EL (cell line): ENCODE results near the gene CTRB1.
A peak's percentile ranks its signal among the peaks of the same experiment; 100 is the strongest.
"Not testable (repeated sequence)": the region's sequence is repeated elsewhere in the genome, so short reads cannot be mapped to it uniquely, and the experiment has no call there.

Experiments used
- DNase-seq: peaks from one replicate; pipeline ENCODE4 v3.0.0-alpha.2; 2016

The CTRB1 gene

DNA sequence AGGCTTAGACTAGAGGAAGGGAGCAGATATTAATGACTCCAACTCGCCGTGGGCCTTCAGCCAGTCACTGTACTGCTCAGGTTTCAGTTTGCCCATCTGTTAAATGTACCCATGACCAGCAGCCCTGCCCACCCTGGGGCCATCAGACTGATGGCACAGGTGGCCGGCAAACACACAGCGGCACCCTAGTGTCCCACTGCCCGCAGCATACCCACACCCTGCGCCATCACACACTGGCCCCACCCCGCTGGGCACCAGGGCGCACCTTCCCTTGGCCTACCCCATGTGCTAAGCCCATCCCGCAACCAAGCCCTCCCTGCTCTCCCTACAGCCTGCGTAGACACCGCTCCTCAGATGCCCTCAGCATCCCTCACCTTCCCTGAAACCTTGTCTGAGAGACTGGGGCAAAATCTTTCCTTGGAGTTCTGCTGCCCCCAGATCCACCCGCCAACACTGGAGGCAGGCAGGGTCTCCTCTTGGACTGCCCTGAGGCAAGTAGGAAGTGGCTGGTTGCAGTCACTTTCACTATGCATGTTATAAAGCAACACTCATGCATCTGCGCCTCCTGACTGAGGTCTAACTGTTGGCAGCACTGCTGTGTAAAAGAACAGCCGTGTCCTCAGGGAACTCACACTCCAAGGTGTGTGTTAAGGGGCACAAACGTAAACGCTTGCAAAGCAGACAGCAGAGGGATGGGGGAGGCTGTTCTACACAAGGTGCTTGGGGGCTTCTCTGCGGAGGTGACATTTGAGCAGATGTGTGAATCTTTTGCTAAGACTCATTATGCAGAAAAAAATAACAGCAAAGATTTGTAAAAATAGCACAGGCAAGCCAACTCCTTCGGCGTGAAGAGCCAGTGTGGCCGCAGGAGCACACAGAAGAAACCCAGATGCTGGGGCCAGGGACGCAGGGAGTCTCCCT lies 39.4 kb downstream of the CTRB1 start:
- no peak for DNase-seq

DNA sequence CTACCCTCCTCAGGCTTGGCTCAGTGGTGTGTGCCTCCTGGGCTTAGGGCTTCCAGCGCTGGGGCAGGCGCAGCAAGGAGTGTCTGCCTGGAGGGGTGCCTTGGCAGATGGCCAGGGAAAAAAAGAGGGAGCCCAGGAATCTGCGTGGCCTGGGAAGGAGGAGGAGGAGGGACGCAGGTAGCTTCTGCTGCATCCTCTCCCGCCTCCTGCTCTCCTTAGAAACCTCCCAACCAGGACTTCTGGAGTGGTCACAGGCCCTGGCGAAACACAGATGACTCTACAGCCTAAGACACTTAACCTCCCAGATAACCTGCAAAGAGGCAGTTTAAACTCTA lies 40.0 kb downstream of the CTRB1 start:
- DNase-seq = no peak

DNA sequence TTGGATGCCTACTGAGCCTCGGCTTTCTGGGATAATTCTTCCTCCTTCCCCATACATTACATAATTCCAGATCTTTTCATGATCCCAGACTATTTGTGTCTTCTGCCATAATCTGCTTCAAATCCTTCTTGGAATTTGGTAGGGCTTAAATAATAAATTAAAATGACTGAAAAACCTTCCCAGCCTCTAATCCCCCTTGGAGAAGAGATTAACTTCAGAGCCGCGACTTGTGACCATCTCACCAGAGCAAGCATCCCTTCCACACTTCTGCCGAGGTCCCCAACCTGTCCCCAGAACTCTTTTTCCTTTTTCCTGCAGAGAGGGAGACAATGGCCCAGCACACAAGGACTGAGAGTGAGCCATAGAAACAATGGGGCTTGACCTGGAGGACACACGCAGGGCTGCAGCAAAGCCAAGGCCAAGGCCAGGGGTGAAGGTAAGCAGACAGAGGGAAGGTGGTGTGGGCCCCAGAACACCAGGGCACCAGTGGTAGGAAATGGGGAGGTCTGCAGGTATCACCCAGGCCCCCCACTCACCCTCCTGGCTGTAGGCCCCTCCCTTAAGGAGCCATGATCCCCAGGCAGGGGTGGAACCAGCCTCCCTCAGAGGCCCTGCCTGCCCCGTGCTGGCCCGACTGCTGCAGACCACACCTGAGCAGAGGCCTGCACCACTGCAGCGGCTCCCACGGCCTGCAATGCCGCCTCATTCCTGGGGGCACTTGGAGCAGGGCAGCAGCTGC lies 42.2 kb downstream of the CTRB1 start:
- no peak for DNase-seq

DNA sequence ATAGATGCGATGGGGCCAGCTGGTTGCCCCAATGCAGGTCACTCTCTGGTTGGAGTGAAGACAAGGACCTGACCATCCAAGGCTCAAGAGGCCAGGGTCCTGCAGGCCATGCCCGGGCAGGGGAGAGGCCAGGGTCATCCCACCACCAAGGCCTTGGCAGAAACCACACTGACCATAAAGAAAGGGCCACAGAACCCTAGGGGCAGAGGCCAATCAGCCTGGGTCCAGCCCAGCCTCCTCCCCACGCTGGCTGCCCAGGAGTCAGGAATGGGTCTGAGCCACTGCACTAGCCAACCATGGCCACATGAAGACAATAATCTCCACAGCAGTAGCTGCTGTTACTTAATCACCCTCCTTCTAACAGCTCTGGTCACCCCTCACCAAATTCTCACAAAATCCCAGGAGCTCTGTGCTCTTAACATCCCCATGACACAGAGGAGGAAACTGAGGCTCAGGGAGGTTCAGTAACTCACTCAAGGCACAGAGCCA lies 42.8 kb downstream of the CTRB1 start:
- no peak for DNase-seq

DNA sequence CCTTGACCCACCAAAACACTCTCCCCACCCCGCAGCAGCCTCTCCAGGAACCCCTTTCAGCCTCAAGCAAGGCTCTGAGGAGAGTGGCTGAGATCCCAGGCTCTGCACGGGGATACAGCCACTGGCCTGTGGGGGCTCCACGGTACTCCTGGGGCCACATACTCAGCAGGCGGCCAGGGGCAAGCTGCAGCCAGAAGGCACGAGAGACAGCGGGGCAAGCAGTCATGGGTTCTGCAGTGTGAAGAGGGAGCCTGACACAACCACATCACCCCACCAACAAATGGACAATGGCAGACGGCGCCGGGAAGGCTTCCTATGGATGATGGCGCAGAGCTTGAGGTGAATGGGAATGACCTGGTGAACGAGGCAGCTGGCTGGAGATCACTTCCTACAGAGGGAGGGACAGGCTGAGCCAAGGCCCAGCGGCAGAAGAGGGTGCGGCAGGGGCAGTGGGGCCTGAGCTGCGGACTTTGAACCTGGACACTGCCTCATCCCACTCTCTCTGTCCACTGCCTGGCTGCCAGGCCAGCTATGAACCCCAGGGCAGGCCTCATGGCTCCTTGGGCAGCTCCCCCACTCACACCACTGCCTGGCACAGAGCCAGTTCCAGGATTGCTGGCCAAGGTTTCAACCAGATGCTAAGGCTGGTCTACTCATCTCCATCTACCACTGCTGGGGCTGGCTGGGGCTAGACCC lies 43.5 kb downstream of the CTRB1 start:
- DNase-seq = no peak

DNA sequence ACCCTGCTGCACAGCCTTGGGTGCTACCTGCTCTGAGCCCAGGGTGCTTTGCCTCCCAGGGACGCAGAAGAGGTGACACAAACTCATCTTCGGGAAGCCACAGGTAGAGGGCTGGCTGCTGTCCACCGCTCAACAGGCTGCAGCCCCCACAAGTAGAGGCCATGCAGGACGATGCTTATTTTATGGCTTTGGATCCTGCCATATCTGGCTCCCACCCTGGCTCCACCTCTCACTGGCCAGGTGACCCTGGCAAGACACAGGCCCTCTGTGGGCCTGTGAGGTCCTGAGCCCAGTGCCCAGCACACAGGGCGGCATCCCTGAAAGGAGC lies 44.0 kb downstream of the CTRB1 start:
- DNase-seq = no peak

DNA sequence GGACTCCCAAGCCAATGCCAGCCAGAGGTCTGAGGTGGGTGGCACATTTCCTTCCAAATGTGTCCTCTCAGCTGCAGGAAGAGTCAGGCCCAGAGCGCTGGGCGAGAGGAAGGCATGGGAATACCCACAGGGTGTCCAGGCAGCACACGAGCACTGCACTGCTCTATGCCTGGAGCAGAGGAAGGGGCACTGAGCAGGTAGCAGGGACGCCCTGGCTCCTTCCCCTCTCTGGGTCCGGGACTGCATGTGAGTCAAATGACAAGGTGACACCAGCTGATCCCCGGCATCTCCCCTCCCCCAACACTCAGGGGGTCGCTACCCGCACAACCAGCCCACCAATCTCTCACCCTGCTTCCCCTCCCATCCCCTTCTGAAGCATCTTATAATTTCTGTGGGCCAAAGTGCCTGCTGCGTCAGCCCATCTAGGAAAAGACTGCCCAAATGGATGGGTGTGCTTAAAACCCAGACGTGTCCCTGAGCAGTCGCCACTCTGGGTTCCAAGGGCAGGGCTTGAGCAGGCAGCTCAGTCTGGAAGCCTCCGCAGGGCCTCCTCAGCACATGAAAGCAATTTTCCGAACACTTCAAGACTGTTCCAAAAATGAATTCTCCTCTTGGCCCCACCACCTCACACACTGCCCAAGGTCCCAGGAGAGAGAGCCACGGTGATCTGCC lies 44.6 kb downstream of the CTRB1 start:
- no peak for DNase-seq

DNA sequence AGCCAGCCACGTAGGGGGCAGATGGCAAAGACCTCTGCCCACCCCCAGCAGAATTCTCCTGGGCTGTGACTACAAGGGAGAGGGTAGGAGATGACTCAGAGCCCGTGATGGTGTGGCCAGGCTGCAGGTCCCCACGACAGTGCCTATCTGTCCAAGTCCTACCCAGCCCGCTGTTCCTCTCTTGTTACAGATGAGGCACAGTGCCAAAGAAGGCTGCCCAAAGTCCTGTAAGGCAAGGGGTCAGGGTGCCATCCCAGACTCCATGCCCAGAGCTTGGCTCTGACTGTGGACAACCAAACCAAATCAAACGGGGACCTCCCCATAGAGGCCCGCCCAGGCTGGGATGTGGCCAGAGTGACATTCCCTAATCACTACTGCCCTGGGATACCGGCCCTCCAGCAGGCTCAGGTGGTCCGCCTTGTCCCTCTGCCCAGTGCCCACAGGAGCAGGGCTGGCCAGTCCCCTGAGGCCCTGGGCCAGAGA lies 45.2 kb downstream of the CTRB1 start:
- peak; percentile 59 for DNase-seq

DNA sequence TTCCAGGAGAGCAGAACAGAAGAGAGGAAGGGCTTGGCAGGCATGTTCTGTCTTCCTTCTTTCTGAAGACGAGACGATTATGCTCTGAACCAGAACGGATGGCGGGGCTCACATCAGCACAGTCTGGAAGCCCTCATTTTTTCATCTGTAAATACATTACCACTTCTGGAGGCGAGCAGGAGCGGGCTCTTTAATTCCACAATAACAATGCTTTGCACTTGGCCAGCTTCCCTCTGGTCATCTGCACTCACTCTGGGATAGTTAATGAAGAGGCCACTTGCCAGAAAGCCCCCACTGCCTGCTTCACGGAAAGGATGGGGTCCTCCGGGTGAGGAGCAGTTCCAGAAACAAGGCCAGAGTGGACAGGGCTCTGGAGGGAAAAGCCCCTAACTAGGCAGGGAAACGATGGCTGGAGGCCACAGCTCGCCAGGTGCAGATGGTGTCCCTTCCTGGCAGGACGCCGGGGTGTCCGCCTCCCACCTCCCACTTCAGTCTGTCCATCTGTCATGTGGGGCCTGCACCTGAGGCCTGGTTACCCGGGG lies 45.7 kb downstream of the CTRB1 start:
- DNase-seq = peak; percentile 41

DNA sequence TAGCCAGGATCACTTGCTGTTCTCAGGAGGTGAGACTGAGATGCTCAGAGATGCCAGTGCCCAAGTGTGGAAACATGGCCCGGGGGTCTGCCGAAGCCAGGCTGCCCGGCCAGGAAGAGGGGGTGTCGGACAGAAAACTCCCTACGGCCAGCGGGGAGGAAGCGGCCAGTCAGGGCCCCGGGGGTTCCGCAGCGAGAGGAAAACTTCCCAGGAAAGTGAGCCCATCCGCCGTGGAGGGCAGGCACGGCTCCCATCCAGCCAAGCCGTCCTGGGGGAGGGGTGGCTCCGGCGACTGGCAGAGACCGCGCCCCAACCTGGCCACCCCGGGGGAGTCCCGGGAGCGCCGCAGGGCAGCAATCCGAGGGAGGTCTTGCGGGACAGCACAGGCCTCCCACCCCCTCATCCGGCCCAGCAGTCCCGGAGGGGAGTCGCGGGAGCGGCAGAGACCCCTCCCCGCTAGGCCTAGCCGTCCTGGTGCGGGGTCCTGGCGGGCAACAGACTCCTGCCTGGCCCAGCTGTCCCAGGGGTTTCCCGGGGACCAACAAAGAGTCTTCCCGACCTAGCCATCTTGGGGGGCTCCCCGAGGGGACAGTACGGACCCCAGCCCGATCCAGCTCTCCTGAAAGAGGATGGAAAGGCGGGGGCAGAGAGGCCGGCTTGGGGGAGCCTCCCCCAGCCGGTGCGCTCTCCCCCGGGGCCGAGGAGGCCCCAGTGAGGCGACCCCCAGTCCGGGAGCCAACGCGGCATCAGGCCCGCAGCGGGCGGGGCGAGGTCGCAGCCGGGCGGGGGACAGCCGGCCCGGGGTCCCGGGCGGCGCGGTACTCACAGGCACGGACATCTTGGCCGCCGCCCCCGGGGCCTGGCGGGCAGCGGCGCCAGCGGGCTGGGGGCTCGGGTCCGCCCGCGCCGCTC lies 46.5 kb downstream of the CTRB1 start:
- peak; percentile 38 for DNase-seq

DNA sequence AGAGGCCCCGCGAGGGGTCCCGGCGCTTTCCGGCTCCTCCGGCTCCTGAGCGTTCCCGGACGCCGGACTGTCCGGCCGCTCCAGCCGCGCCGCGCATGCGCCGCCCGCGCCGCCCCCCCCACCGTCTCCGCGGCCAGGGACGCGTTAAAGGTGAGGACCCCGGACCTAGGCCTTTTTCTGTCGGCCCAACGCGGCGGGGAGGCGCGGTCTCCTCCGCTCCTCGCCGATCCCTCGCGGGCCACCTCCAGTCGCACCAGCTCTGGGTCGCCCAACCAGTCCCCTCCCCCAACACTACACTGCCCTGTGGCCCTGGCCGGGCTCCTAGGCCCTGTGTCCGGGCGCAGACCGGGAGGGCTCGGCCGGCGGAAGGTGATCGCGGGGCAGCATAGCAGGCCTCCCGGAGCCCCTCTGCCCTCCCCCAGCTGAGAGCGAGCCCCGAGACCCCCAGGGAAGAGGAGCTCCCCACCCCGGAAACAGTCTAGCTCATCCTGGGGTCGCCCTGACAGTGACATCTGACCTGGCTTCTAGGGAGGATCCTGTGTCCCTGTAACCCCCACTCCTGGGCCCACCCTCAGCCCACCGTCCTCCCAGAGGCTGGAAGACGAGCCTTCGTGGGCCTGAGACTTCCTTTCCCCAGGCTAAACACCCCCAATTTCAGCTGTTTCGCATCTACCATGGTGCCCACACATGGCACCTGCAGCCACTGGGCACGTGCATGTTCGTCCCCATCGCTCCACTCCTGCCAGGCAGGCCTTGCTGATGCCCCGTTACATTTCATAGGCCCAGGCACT lies 47.3 kb downstream of the CTRB1 start:
- peak; percentile 83 for DNase-seq

DNA sequence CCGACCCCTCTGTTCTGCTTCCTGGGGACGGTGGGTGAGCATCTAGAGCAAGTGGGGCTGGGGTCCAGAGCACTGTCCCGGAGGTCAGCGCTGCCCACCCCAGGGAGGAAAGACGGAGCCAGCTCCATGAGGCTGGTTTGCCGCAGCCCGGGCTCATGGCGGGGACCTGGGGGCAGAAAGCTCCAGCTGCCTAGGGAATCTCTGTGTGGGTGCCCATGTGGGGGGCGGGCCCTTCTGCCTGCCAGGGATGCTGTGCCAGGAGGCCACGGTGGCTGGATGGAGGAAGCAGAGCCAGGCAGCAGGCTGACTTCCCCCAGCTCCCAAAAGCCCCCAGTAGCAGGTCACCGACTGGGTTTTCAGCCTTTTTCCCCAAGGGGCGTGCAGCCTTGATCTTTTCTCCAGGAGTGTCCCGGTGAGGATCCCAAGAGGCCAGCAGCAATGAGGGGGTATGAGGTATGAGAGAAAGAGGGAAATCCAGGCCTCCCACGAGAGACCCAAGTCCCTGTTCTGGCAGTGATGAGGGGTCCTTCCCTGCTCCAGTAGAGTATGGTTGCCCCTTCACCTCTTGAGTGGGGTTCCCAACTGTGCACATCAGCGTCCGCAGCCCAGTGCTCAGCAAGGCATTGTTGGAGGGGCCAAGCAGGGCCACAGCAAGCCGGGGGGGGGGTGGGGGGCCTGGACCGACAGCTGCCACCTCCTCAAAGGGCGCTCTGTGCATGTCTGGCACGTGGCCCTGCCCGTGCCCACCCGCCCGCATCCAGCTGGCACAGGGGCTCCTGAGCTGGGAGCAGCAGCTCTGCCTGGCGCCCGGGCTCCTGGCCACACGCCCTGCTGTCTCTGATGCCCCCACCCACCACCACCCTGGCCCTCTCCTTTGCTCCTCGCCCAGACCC lies 48.2 kb downstream of the CTRB1 start:
- DNase-seq = no peak

DNA sequence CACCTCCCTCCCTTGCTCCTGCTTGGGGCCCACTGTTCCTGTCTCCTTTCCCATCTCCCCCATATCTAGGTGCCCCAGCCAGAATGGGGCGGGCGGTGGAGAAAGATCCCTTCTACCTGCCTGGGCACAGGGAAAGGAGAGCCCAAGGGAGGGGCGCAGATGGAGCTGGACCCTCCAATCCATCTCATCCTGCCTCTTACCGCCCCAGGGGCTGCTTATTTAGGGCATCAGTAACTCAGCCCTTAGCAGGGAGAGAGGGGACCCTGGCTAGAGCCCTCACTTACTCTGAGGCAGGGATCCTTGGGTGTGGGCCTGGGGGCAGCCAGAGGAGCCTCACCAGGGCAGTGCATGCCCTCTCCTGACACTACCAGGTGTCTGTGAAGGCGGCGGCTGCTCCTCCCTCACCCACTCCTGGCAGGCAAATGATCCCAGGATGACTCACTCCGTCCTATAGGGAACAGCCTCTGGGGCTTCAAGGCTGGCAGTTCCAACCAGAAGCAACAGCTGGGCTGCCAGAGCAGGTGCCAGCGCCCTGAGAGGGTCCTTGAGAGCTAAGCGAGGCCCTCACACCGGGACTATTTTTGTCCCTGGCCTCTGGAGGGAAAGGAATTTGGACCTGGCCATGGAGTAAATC lies 49.0 kb downstream of the CTRB1 start:
- peak; percentile 75 for DNase-seq

DNA sequence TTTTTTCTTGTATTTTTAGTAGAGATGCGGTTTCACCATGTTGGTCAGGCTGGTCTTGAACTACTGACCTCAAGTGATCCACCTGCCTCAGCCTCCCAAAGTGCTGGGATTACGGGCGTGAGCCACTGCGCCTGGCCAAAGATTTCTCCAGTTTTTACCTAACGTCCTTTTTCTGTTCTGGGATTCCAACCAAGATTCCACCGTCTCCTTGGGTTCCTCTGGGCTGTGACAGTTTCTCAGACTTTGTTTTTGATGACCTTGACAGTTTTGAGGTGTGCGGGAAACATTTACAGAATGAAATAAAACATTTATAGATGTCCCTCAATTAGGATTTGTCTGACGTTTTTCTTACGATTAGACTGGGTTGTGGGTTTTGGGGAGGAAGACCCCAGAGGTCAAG lies 50.6 kb downstream of the CTRB1 start:
- not testable (repeated sequence) for DNase-seq

DNA sequence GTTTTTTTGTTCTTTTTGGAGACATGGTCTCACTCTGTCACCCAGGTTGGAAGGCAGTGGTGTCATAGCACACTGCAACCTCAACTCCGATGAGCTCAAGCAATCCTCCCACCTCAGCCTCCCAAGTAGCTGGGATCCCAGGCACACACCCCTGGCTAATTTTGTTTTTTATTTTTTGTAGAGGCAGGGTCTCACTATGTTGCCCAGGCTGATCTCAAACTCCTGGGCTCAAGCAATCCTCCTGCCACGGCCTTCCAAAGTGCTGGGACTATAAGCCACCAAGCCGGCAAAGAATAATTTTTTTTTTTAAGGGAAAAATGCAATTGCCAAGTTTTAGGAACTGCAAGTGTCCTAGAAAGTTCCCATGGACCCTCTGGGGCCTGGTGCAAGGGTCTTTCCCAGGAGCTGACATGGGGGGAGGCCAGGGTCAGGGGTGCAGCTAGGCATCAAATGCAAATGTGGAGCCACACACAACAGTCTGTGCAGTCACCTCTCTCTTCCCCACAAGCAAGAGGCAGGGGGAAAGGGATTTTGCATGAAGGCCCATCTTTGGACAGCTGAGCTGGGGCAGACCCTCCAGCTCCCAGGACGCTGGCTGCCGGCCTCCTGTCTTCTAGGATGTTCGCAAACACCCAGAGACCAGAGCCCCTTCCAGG lies 52.8 kb downstream of the CTRB1 start:
- no peak for DNase-seq

DNA sequence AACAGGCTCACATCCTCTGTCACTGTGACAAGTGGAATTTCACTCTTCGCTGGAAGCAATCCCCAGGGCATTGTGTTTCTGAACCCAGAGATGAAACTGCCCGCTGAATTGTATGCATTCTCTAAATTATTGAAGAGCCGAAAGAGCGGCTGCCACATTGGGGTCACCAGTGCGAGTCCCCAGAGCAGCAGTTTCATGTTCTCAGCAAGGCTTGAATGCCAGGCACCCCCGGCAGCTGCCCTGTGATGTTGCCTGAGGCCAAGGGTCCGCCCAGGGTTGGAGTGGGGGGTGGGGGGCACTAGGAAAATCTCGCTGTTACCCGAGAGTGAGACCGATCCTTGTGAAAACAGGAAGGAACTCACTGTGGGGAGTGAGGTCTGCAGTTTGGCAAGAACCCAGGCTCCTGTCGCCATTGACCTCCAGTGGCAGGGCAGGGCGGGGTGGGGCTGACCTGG lies 53.3 kb downstream of the CTRB1 start:
- no peak for DNase-seq

DNA sequence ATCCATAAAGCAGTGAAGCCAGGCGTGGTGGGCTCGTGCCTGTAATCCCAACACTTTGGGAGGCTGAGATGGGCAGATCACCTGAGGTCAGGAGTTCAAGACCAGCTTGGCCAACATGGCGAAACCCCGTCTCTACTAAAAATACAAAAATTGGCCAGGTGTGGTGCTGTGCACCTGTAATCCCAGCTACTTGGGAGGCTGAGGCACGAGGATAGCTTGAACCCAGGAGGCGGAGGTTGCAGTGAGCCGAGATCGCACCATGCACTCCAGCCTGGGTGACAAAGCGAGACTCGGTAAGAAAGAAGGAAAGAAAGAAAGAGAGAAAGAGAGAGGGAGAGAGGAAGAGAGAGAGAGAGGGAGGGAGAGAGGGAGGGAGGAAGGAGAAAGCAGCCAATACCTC lies 53.8 kb downstream of the CTRB1 start:
- DNase-seq = not testable (repeated sequence)
